Tracheal epithelial cell (primary cell): ENCODE measurements around the gene ZNF503. TPM values are rescaled to one million over a fixed set of nuclear protein-coding genes. Genes with fewer than 3 reads are reported as not detected.

Experiments used
- total RNA-seq: library from RNA; depleted of rRNA; stranded (reverse); fragments of >200 nt; gene quantifications from 2 replicates; pipeline ENCODE4 v1.2.1, GENCODE V29; 2014

Gene ZNF503
- 4.8 and 6.0 TPM in 2 replicates for total RNA-seq

GRCh38 chr10:75401569-75402485 lies at the start of gene ZNF503:
Gene ZNF503 (minus strand): TSS chr10:75401764. CDS start chr10:75401419, 345 bp downstream.

GRCh38 chr10:75431180-75432111 lies 29.9 kb upstream of the ZNF503 start, which contains the start of gene LRMDA:
Gene LRMDA (plus strand): TSS chr10:75431624.

Other genes starting within 250 kb of the ZNF503 start
- gene VDAC2, start 191.0 kb downstream of the ZNF503 start, total RNA-seq: 279 and 289 TPM in 2 replicates
- gene COMTD1, start 165.8 kb downstream of the ZNF503 start, total RNA-seq: 27.1 and 42.2 TPM in 2 replicates
- gene LRMDA, start 29.9 kb upstream of the ZNF503 start, total RNA-seq: 3.0 and 3.1 TPM in 2 replicates